Measurements from ENCODE around the gene AGBL1.

DNA sequence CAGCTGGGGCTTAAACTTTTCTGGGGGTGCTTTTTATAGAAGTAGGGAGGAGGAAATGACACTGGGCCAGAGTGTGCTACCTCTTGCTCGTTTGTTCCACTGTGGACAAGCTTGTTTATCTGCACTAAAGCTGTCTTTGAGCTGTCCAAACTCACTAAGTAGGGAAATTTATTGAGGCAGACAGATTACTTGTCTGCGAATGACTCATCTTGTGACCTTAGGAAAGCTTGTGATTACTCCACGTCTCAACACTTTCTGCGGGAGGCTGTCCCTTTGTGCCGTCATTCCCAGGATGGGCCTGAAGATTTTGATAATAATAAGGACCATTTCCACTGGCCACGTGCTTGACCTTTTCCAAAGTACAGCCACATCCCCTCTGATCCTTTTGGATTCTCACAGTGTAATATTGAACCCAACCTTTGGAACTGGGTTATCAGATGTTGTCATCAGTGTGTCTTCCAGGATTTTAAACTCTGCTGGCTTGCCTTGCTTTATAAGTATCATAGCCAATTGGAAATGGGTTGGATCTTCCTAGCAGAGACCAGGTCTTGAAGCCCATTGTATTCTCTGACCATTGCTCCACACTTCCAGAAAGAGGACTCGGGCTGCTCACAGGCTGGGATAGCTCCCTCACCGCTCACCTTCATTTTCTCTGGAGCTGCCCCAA, 84.7 kb downstream of the AGBL1 start:
- TF ChIP-seq POLR2A (IDR thresholded peaks at IDR 0.05; ENCODE audit: low read length) (no peak), GATA1 (IDR thresholded peaks at IDR 0.05; ENCODE audit: low read depth, low read length) (no peak)
